Measurements from ENCODE around the gene ASF1A. TPM values are rescaled to one million over a fixed set of nuclear protein-coding genes. Genes with fewer than 3 reads are reported as not detected.

ASF1A gene
- total RNA-seq, 1 donor from 2014 or later: 24.9 TPM

GRCh38 chr6:118905084-118905483 lies 11.1 kb downstream of the ASF1A start:
- TF ChIP-seq CTCF (IDR thresholded peaks at IDR 0.05): no peak
- H3K4me3 Mint-ChIP-seq (ENCODE audit: unreplicated experiment): no peak overlapping the region
- H3K27ac Mint-ChIP-seq (ENCODE audit: unreplicated experiment): no peak overlapping the region
- H3K9me3 Mint-ChIP-seq (ENCODE audit: unreplicated experiment): no peaks in the 10 kb centered on the region
- no peaks in the 10 kb centered on the region for H3K27me3 Mint-ChIP-seq (ENCODE audit: unreplicated experiment)
- H3K4me1 Mint-ChIP-seq (ENCODE audit: unreplicated experiment): peaks cover 21% of the 10 kb centered on the region
- H3K36me3 Mint-ChIP-seq (ENCODE audit: unreplicated experiment): peaks cover 38% of the 10 kb centered on the region
- DNase-seq (ENCODE audit: extremely low spot score, unreplicated experiment): no peak

- H3K4me3 Mint-ChIP-seq (ENCODE audit: unreplicated experiment): no peak overlapping the region
- DNase-seq (ENCODE audit: extremely low spot score, unreplicated experiment): no peak
- no peak overlapping the region for H3K27ac Mint-ChIP-seq (ENCODE audit: unreplicated experiment)
- H3K27me3 Mint-ChIP-seq (ENCODE audit: unreplicated experiment): no peaks in the 10 kb centered on the region
- H3K4me1 Mint-ChIP-seq (ENCODE audit: unreplicated experiment): peaks cover 20% of the 10 kb centered on the region
- H3K9me3 Mint-ChIP-seq (ENCODE audit: unreplicated experiment): no peaks in the 10 kb centered on the region
- H3K36me3 Mint-ChIP-seq (ENCODE audit: unreplicated experiment): peaks cover 44% of the 10 kb centered on the region
- TF ChIP-seq CTCF (IDR thresholded peaks at IDR 0.05): no peak
These were observed 11.9 kb downstream of the ASF1A start for GRCh38 chr6:118905851-118906250.

GRCh38 chr6:118908441-118908840 lies 14.5 kb downstream of the ASF1A start:
- Mint-ChIP-seq H3K27ac (ENCODE audit: unreplicated experiment) (no peak overlapping the region), H3K9me3 (ENCODE audit: unreplicated experiment) (no peaks in the 10 kb centered on the region), H3K4me1 (ENCODE audit: unreplicated experiment) (peaks cover under 1% of the 10 kb centered on the region), H3K4me3 (ENCODE audit: unreplicated experiment) (no peak overlapping the region), H3K36me3 (ENCODE audit: unreplicated experiment) (peaks cover 45% of the 10 kb centered on the region), H3K27me3 (ENCODE audit: unreplicated experiment) (no peaks in the 10 kb centered on the region)
- no peak for DNase-seq (ENCODE audit: extremely low spot score, unreplicated experiment)
- TF ChIP-seq CTCF (IDR thresholded peaks at IDR 0.05): no peak

- H3K4me3 Mint-ChIP-seq (ENCODE audit: unreplicated experiment): no peak overlapping the region
- H3K27ac Mint-ChIP-seq (ENCODE audit: unreplicated experiment): peak overlapping the region; percentile 41
- TF ChIP-seq CTCF (IDR thresholded peaks at IDR 0.05): no peak
- no peaks in the 10 kb centered on the region for H3K9me3 Mint-ChIP-seq (ENCODE audit: unreplicated experiment)
- DNase-seq (ENCODE audit: extremely low spot score, unreplicated experiment): no peak
- H3K36me3 Mint-ChIP-seq (ENCODE audit: unreplicated experiment): peaks cover 54% of the 10 kb centered on the region
- no peaks in the 10 kb centered on the region for H3K4me1 Mint-ChIP-seq (ENCODE audit: unreplicated experiment)
- no peaks in the 10 kb centered on the region for H3K27me3 Mint-ChIP-seq (ENCODE audit: unreplicated experiment)
These were observed 18.7 kb downstream of the ASF1A start for GRCh38 chr6:118912646-118913045.

- Mint-ChIP-seq H3K4me3 (ENCODE audit: unreplicated experiment) (no peak overlapping the region), H3K9me3 (ENCODE audit: unreplicated experiment) (no peaks in the 10 kb centered on the region), H3K27ac (ENCODE audit: unreplicated experiment) (no peak overlapping the region), H3K36me3 (ENCODE audit: unreplicated experiment) (peaks cover 55% of the 10 kb centered on the region), H3K27me3 (ENCODE audit: unreplicated experiment) (no peaks in the 10 kb centered on the region), H3K4me1 (ENCODE audit: unreplicated experiment) (no peaks in the 10 kb centered on the region)
- no peak for DNase-seq (ENCODE audit: extremely low spot score, unreplicated experiment)
- TF ChIP-seq CTCF (IDR thresholded peaks at IDR 0.05): no peak
These were observed 19.2 kb downstream of the ASF1A start for GRCh38 chr6:118913161-118913560.

Measured in osteocyte (in vitro differentiated cells).